Testis (tissue), 2 donors: ENCODE results near the gene CLCN1.

Experiments used
- CTCF ChIP-seq, 3 experiments: fragments of 450-650 bp in 2 of 3; fragments of 200-600 bp in 1 of 3; sonication (generic) in 1 of 3; IDR thresholded peaks; one replicate each; pipeline ENCODE4 v1.5.1; 2016 to 2019; ENCODE audit warnings: antibody characterized with exemption in 3 of 3, mild to moderate bottlenecking in 2 of 3, moderate library complexity in 1 of 3
- POLR2A ChIP-seq: fragments of 450-650 bp; IDR thresholded peaks from one replicate; pipeline ENCODE4 v1.6.1; 2017; ENCODE audit warnings: antibody characterized with exemption, mild to moderate bottlenecking, moderate library complexity

- TF ChIP-seq CTCF (IDR thresholded peaks at IDR 0.05) = no peak
- TF ChIP-seq POLR2A = no peak
Measured at GRCh38 chr7:143394777-143395176, 78.9 kb downstream of the CLCN1 start.
